ENCODE results near the gene NLRP12.
"Not testable (repeated sequence)": the region's sequence is repeated elsewhere in the genome, so short reads cannot be mapped to it uniquely, and the experiment has no call there.

The NLRP12 gene

GRCh38 chr19:53864308-53864836 is 40.3 kb upstream of the NLRP12 start:
- peak; percentile 4 for DNase-seq (ENCODE audit: low spot score)
- TF ChIP-seq CTCF (IDR thresholded peaks at IDR 0.05; ENCODE audit: borderline replicate concordance, control extremely low read depth, extremely low read depth, insufficient read depth, missing control alignments), result no peak

GRCh38 chr19:53853707-53854106 is 29.6 kb upstream of the NLRP12 start:
- in situ Hi-C loops (cut with MboI; ENCODE audit: low sequenced_read_pairs, unreplicated experiment), result no loop called here
- no peak for TF ChIP-seq CTCF (IDR thresholded peaks at IDR 0.05; ENCODE audit: borderline replicate concordance, control extremely low read depth, extremely low read depth, insufficient read depth, missing control alignments)
- peak; percentile 24 for DNase-seq (ENCODE audit: low spot score)

More at GRCh38 chr19:53864308-53864836, 40.3 kb upstream of the NLRP12 start:
- in situ Hi-C loops (cut with MboI; ENCODE audit: low sequenced_read_pairs, unreplicated experiment), result no loop called here

GRCh38 chr19:53849237-53849676 is 25.1 kb upstream of the NLRP12 start:
- no peak for TF ChIP-seq CTCF (IDR thresholded peaks at IDR 0.05; ENCODE audit: borderline replicate concordance, control extremely low read depth, extremely low read depth, insufficient read depth, missing control alignments)
- no peak for DNase-seq (ENCODE audit: low spot score)
- in situ Hi-C loops (cut with MboI; ENCODE audit: low sequenced_read_pairs, unreplicated experiment), result loop anchor here (10.0 kb wide), 1 partner anchor 176 kb away; no protein-coding TSS in a partner anchor

- in situ Hi-C loops (cut with MboI; ENCODE audit: low sequenced_read_pairs, unreplicated experiment), result loop anchor here (10.0 kb wide), 1 partner anchor 177 kb away; no protein-coding TSS in a partner anchor
- no peak for TF ChIP-seq CTCF (IDR thresholded peaks at IDR 0.05; ENCODE audit: borderline replicate concordance, control extremely low read depth, extremely low read depth, insufficient read depth, missing control alignments)
- DNase-seq (ENCODE audit: low spot score), result no peak
Measured at GRCh38 chr19:53847555-53847954, 23.4 kb upstream of the NLRP12 start.

- in situ Hi-C loops (cut with MboI; ENCODE audit: low sequenced_read_pairs, unreplicated experiment), result loop anchor here (10.0 kb wide), 1 partner anchor 180 kb away; no protein-coding TSS in a partner anchor
- no peak for DNase-seq (ENCODE audit: low spot score)
- TF ChIP-seq CTCF (IDR thresholded peaks at IDR 0.05; ENCODE audit: borderline replicate concordance, control extremely low read depth, extremely low read depth, insufficient read depth, missing control alignments), result no peak
Measured at GRCh38 chr19:53844849-53845246, 20.7 kb upstream of the NLRP12 start.

- in situ Hi-C loops (cut with MboI; ENCODE audit: low sequenced_read_pairs, unreplicated experiment), result loop anchor here (10.0 kb wide), 1 partner anchor 184 kb away; no protein-coding TSS in a partner anchor
- not testable (repeated sequence) for DNase-seq (ENCODE audit: low spot score)
Measured at GRCh38 chr19:53840914-53841313, 16.8 kb upstream of the NLRP12 start.

GRCh38 chr19:53840241-53840640 is 16.1 kb upstream of the NLRP12 start:
- in situ Hi-C loops (cut with MboI; ENCODE audit: low sequenced_read_pairs, unreplicated experiment), result loop anchor here (10.0 kb wide), 1 partner anchor 185 kb away; no protein-coding TSS in a partner anchor
- DNase-seq (ENCODE audit: low spot score), result not testable (repeated sequence)

GRCh38 chr19:53838446-53838845 is 14.3 kb upstream of the NLRP12 start:
- in situ Hi-C loops (cut with MboI; ENCODE audit: low sequenced_read_pairs, unreplicated experiment); DNase-seq (ENCODE audit: low spot score): not testable (repeated sequence)

- in situ Hi-C loops (cut with MboI; ENCODE audit: low sequenced_read_pairs, unreplicated experiment); DNase-seq (ENCODE audit: low spot score): not testable (repeated sequence)
Measured at GRCh38 chr19:53832861-53833260, 8.7 kb upstream of the NLRP12 start.
